T-helper 22 cell (primary cell): ENCODE results near the gene RAB7B.
A peak's percentile ranks its signal among the peaks of the same experiment; 100 is the strongest.
"Not testable (repeated sequence)": the region's sequence is repeated elsewhere in the genome, so short reads cannot be mapped to it uniquely, and the experiment has no call there.

Experiments used
- DNase-seq: peaks from one replicate; pipeline ENCODE4 v3.0.0-alpha.2; 2020; ENCODE audit warnings: low read depth

Gene RAB7B

GRCh38 chr1:205996641-205997040 is 6.6 kb downstream of the RAB7B start:
- not testable (repeated sequence) for DNase-seq

- no peak for DNase-seq
These were observed 8.8 kb downstream of the RAB7B start for GRCh38 chr1:205994346-205994745.

DNA sequence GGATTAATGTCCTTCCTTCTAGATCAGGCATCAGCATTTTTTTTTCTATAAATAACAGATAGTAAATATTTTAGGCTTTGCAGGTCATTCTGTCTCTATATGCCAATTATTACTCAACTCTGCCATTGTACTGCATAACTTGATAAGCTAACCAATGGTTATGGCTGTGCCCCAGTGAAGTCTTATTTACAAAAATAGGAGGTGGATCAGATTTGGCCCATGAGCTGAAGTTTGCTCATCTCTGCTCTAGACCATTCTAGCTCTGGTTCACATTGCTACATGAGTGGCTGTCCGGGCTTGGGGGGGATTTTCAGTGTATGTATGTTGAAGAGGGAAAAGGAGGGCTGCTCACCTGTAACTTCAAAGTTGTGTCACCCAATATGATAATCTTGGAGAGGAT is 10.1 kb downstream of the RAB7B start:
- no peak for DNase-seq

- DNase-seq: no peak
These were observed 10.8 kb downstream of the RAB7B start for GRCh38 chr1:205992218-205992882.

DNA sequence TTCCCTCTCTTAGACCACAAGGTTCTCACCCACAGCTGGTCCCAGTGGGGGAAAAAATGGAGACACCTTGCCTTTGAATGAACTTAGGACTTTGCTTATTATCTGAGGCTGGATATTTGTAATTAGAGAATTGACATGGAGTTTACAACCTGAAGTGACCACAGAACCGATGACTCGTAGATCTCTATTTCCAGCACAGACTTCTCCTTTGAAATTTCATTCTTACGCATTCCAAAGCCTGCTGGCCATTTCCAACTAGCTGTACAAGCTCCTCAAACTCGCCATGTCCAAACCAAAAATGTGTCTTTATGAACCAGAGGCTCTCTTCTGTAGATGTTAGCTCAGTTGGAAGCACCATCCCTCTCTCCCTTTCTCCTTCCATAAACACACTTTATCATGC is 12.0 kb downstream of the RAB7B start:
- DNase-seq: no peak

GRCh38 chr1:205990226-205990625 is 13.0 kb downstream of the RAB7B start:
- DNase-seq: no peak

GRCh38 chr1:205989786-205990185 is 13.4 kb downstream of the RAB7B start:
- no peak for DNase-seq

DNA sequence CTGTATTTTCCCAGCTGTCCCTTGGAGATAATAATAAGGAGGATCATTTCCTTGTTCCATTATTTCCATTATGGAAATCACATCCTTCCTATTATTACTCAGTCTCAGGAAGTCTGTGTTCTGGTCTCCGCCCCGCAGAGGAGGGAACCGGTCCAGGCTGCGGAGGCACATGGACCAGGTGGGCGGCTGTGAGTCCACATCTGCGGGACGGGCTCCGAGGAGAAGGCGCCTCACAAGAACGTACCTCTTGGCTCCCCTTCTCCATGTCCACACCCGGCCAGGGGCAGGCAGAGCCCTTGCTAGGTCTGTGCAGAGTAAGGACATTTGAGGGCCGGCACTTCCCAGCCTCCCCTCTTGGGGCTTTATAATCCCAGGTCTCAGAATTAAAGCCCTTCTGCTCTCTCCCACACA is 14.6 kb downstream of the RAB7B start:
- no peak for DNase-seq

DNA sequence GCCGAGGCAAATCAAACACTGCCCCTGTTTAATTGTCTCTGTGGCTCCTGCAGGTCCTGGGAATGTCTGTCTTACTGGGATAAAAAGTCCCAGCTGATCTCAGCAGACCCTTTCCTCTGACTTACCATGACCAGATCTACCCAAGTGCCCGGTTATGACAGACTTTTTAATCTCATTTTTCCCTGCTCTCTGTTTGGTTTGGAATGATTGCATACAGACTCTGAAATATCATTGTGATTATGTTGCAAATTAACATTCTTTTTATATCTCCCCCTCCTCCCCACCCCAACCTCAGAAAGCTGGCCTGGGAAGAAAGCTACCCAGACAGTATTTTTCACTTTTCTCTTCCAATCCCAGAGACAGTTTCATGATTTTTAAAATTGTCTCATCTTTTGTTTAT is 16.3 kb downstream of the RAB7B start:
- no peak for DNase-seq

DNA sequence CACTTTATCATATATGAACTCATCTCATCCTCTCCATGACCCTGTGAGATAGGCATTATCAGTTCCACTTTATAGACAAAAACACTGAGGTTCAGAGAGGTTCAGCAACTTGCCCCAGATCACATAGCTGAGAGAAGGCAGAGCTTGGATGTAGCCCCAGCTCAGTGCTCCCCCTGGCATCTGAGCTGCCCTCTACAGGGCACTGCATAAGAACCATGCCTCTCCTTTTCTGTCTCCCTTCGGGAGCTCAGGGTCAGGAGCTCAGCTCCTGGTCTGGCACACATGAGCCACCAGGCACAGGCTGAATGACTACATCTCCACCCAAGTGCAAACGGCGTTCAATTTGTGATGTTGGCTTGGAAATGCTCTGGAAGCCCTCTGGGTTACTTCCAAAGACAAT is 16.9 kb downstream of the RAB7B start:
- DNase-seq: no peak

- DNase-seq: no peak
These were observed 17.7 kb downstream of the RAB7B start for GRCh38 chr1:205985330-205986005.

DNA sequence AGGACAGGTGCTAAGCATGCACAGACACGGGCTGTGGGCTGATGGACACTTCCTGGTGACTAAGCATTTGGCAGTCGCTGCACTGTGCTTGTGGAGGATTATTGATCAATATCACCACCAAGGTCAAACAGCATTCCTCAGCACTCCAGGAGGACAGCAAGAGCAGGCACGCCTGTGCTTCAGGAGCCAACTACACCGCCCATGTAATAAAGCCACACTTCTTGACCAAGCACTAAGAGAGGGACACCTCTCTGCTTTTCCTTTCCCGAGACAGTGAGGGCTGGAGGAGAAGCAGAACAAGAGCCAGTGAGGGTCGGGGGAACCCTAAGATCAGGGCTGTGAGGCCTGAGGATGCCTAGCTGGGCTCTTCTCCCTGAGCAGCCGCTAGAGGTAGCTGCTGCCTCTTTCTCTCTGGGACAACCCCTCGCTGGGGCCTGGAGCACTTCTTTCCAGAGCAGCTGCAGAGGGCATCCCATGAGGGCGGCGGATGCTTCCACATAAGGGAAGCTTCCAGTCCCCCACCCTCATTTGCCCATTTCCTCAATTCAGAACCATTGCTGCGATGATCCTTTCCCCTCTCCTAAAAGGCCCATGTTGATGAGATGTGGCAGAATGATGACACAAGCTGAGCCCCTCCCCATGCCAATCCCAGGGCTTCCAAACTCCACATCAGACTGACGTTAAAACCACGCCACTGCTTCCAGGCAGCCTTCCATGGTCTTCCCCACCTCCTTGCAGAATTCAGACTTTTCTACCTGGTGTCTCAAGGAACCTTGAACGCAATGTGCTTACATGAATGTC is 19.1 kb downstream of the RAB7B start:
- DNase-seq: no peak

DNA sequence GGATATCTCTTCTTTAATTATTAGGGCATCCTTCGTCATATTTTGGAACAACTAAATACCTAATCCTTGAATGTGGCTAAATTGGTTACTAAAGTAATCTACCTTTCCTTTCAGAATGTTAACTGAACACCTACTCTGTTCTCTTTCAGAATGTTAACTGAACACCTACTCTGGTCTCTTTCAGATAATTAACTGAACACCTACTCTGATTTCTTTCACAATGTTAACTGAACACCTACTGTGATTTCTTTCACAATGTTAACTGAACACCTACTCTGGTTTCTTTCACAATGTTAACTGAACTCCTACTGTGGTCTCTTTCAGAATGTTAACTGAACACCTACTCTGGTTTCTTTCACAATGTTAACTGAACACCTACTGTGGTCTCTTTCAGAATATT is 21.9 kb downstream of the RAB7B start:
- no peak for DNase-seq

GRCh38 chr1:205980237-205980870 is 22.8 kb downstream of the RAB7B start:
- no peak for DNase-seq

DNA sequence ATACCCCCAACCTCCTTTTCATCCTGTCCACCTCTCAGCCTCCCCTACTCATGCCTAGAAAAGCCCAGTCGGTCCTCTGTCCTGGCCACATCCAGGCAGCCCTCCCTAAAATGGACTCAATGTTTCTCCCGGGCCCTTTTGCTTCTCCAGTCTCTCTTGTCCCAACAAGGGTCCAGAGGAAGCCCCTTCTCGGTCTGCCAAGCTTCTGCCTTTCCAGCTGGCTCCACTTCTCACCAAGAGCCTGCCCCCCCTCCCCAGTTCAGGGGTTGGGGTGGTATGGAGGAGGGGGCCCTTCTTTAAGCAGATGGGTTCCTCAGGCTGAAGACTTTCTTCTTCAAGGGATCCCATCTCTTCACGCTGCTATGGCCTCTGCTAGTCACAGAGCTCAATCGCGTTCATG is 23.9 kb downstream of the RAB7B start:
- no peak for DNase-seq

DNA sequence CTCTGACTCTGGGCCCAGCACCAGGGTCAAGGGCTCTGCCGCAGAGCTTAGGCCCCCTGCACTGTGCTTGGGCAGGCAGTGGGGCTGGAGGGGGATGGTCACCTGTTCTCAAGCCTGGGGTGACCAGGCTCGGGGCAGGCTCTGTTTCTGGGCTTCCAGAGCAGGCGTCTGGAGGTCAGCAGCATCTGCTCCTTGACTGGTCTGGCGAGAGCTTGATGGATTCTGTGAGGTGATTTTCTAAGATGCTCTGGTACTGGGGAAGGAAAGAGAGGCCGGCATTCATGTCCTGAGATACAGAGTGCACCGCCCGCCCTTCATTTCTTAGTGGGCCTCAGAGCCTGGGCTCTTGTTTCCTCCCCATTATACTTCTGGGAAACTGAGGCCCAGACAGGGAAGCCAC is 24.5 kb downstream of the RAB7B start:
- DNase-seq: no peak

- DNase-seq: peak; percentile 27
These were observed 25.7 kb downstream of the RAB7B start for GRCh38 chr1:205977402-205978014.

DNA sequence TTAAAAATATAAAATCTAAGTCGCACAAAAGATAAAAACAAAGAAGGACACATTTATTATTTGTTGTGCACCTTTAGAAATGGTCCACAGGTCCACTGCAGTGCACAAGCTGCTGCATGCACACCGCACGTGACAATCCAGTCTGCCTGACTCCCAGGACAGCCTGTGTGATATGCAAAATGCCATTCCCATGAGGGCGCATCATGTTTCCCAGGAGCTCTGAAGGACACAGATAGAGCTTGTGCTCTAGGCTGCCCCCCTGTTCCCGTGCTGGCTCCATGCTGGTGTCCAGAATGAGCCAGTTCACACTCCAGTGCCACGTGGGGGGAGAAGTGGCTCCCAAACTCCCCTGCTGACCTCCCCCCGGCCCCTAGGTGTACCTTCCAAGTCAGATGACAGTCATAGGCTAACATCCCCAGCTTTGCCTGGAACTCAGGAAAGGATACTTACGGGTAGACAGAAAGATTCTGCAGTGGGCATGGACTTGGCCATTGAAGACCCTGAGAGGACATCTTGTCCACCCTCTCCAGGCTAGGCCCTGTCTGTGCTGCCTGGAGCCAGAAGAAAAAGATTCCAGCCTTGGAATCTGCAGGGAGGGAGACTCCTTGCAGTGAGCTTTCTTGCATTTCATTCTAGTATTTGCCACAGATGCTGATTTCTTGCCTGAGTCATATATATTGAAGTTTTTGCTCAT is 26.3 kb downstream of the RAB7B start:
- DNase-seq: no peak

GRCh38 chr1:205976036-205976435 is 27.2 kb downstream of the RAB7B start:
- no peak for DNase-seq

DNA sequence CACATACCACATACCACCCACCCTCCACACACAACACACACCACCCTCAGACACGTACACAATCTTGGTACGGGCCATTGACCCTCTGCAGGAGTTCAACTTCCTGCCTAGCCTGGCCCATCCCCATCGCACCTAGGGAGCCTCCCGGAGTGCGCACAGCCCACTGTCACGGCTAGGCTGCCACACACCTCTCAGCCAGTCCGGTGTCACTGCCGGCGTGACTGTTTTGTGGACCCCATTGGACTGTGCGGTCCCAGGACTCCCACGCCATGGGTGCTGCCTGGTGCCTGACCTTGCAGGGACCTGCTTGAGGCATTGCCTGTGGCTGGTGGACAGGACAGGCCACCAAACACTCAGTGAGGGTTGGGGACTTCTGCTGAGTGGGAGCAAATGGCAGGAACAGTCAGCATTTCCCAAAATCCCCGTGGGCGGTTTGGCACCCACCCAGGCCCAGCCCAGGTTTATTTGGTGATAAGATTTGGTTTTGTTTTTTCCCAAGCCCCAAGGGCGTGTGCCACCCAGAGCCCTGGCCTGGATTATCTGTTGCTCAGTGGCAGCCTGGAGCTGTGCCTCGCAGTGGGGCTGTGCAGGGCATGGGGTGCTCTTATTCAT is 27.7 kb downstream of the RAB7B start:
- no peak for DNase-seq

GRCh38 chr1:205974712-205975111 is 28.5 kb downstream of the RAB7B start:
- DNase-seq: no peak
